Left kidney (tissue), 2 donors: ENCODE data around the gene HNRNPUL2. TPM values are rescaled to one million over a fixed set of nuclear protein-coding genes. Genes with fewer than 3 reads are reported as not detected.
A peak's percentile ranks its signal among the peaks of the same experiment; 100 is the strongest.
"Not testable (repeated sequence)": the region's sequence is repeated elsewhere in the genome, so short reads cannot be mapped to it uniquely, and the experiment has no call there.

Experiments
- DNase-seq: peaks from one replicate; pipeline ENCODE4 v3.0.0-alpha.2; 2013
- polyA plus RNA-seq: library from polyadenylated mRNA; unstranded; fragments of 120-200 nt; gene quantifications from one replicate; pipeline ENCODE4 v1.2.1, GENCODE V29; 2013; ENCODE audit not compliant: insufficient read length

The HNRNPUL2 gene
- polyA plus RNA-seq, 1 donor = 101 TPM

- DNase-seq = peak; percentile 91
These were observed 21.1 kb downstream of the HNRNPUL2 start for GRCh38 chr11:62705880-62706849.

- DNase-seq = no peak
These were observed 21.8 kb downstream of the HNRNPUL2 start for GRCh38 chr11:62705413-62705812.

GRCh38 chr11:62703921-62704320 lies 23.3 kb downstream of the HNRNPUL2 start:
- DNase-seq = not testable (repeated sequence)

- DNase-seq = no peak
These were observed 25.0 kb downstream of the HNRNPUL2 start for GRCh38 chr11:62702246-62702645.

GRCh38 chr11:62694455-62695167 lies 32.6 kb downstream of the HNRNPUL2 start:
- DNase-seq = no peak

- not testable (repeated sequence) for DNase-seq
These were observed 33.6 kb downstream of the HNRNPUL2 start for GRCh38 chr11:62693624-62694023.

- DNase-seq = no peak
These were observed 37.7 kb downstream of the HNRNPUL2 start, which contains the start of gene LRRN4CL for GRCh38 chr11:62689421-62690183. LRRN4CL (minus strand) TSS chr11:62689530; CDS start chr11:62688508, 1,022 bp downstream.

- no peak for DNase-seq
These were observed 38.8 kb downstream of the HNRNPUL2 start for GRCh38 chr11:62688491-62688890.

GRCh38 chr11:62687508-62688396 lies 39.5 kb downstream of the HNRNPUL2 start:
- DNase-seq = no peak

GRCh38 chr11:62682518-62682917 lies 44.7 kb downstream of the HNRNPUL2 start:
- no peak for DNase-seq

- DNase-seq = no peak
These were observed 46.4 kb downstream of the HNRNPUL2 start for GRCh38 chr11:62680825-62681240.

- DNase-seq = peak; percentile 88
These were observed 48.2 kb downstream of the HNRNPUL2 start, which contains the start of gene UBXN1 for GRCh38 chr11:62678770-62679696. UBXN1 (minus strand) TSS chr11:62679073; CDS start chr11:62678923, 150 bp downstream.

GRCh38 chr11:62678433-62678769 lies 48.9 kb downstream of the HNRNPUL2 start:
- DNase-seq = no peak

GRCh38 chr11:62677714-62678113 lies 49.5 kb downstream of the HNRNPUL2 start:
- DNase-seq = no peak

GRCh38 chr11:62677156-62677555 lies 50.1 kb downstream of the HNRNPUL2 start:
- no peak for DNase-seq

GRCh38 chr11:62676698-62677097 lies 50.6 kb downstream of the HNRNPUL2 start:
- no peak for DNase-seq

GRCh38 chr11:62675415-62675814 lies 51.8 kb downstream of the HNRNPUL2 start:
- not testable (repeated sequence) for DNase-seq

- no peak for DNase-seq
These were observed 54.1 kb downstream of the HNRNPUL2 start for GRCh38 chr11:62673196-62673525.

GRCh38 chr11:62671608-62672389 lies 55.5 kb downstream of the HNRNPUL2 start, which contains the start of the genes LBHD1 and UQCC3:
LBHD1 (minus strand) TSS chr11:62672267; CDS start chr11:62670031, 2,236 bp downstream.
UQCC3 (plus strand) TSS chr11:62671673; CDS start chr11:62671746, 73 bp downstream.
- peak; percentile 85 for DNase-seq
